Measurements from ENCODE around the gene HDGFL3. TPM values are rescaled to one million over a fixed set of nuclear protein-coding genes. Genes with fewer than 3 reads are reported as not detected.

The HDGFL3 gene
- total and polyA plus RNA-seq, 12 donors: 9.3 to 43.2 (median 38.3) TPM

GRCh38 chr15:83166218-83166617 lies 41.4 kb downstream of the HDGFL3 start:
- Histone ChIP-seq H3K36me3 (peaks cover 0 to 23% (median 0%) of the 10 kb centered on the region in 9 donors), H3K27ac (no peak overlapping the region), H3K27me3 (no peaks in the 10 kb centered on the region), H3K4me1 (no peaks in the 10 kb centered on the region), H3K4me3 (no peak overlapping the region), H3K9me3 (peaks cover 0 to 53% (median 17%) of the 10 kb centered on the region in 11 donors)
- DNase-seq (no peak), ATAC-seq (no peak)
- TF ChIP-seq CTCF (IDR thresholded peaks at IDR 0.05): no peak
- 89 to 93% methylated on average over 3 of the region's 3 CpGs for WGBS, 2 donors
- intact Hi-C loops (cut with DNase I): no loop called here

GRCh38 chr15:83164771-83165404 lies 42.7 kb downstream of the HDGFL3 start:
- peaks cover 0 to 46% (median 17%) of the 10 kb centered on the region in 11 donors for H3K9me3 ChIP-seq
- WGBS, 2 donors: 94 to 96% methylated on average over 4 of the region's 4 CpGs
- ATAC-seq (no peak), DNase-seq (no peak)
- H3K27me3 ChIP-seq: no peaks in the 10 kb centered on the region
- intact Hi-C loops (cut with DNase I): no loop called here
- peaks cover 0 to 29% (median 0%) of the 10 kb centered on the region in 9 donors for H3K36me3 ChIP-seq
- H3K4me1 ChIP-seq: no peaks in the 10 kb centered on the region
- no peak for TF ChIP-seq CTCF (IDR thresholded peaks at IDR 0.05)
- no peak overlapping the region for H3K4me3 ChIP-seq
- H3K27ac ChIP-seq: no peak overlapping the region

- no peak overlapping the region for H3K4me3 ChIP-seq
- H3K27ac ChIP-seq: no peak overlapping the region
- peaks cover 0 to 36% (median 0%) of the 10 kb centered on the region in 9 donors for H3K36me3 ChIP-seq
- intact Hi-C loops (cut with DNase I): no loop called here
- H3K9me3 ChIP-seq: peaks cover 0 to 43% (median 17%) of the 10 kb centered on the region in 11 donors
- no peaks in the 10 kb centered on the region for H3K27me3 ChIP-seq
- ATAC-seq: no peak
- TF ChIP-seq CTCF (IDR thresholded peaks at IDR 0.05): no peak
- H3K4me1 ChIP-seq: no peaks in the 10 kb centered on the region
- 81 to 82% methylated on average over 1 of the region's 1 CpG for WGBS, 2 donors
- DNase-seq: no peak
Measured at GRCh38 chr15:83164111-83164770, 43.4 kb downstream of the HDGFL3 start.

- intact Hi-C loops (cut with DNase I): no loop called here
- Histone ChIP-seq H3K27ac (no peak overlapping the region), H3K9me3 (peaks cover 0 to 37% (median 17%) of the 10 kb centered on the region in 11 donors), H3K27me3 (no peaks in the 10 kb centered on the region), H3K4me1 (no peaks in the 10 kb centered on the region), H3K36me3 (peaks cover 0 to 43% (median 0%) of the 10 kb centered on the region in 9 donors), H3K4me3 (no peak overlapping the region)
- WGBS, 2 donors: 70 to 78% methylated on average over 4 of the region's 4 CpGs
- no peak for ATAC-seq
- no peak for DNase-seq
- TF ChIP-seq CTCF (IDR thresholded peaks at IDR 0.05): no peak
Measured at GRCh38 chr15:83163032-83163431, 44.6 kb downstream of the HDGFL3 start.

Measured in heart right ventricle (tissue), 16 donors.